Breast epithelium (tissue), 4 donors: ENCODE measurements around the gene ELMO1. TPM values are rescaled to one million over a fixed set of nuclear protein-coding genes. Genes with fewer than 3 reads are reported as not detected.

ENCODE experiments used
- DNase-seq, 2 donors: peaks; one replicate each; pipeline ENCODE4 v3.0.0-alpha.2; 2019; ENCODE audit warnings: low spot score in 2 of 2
- H3K27ac ChIP-seq, 2 donors: fragments of 200-600 bp; sonication (generic) in 1 of 2; one replicate each; pipeline ENCODE4 v1.5.1; 2016 to 2019; ENCODE audit warnings: mild to moderate bottlenecking in 1 of 2
- H3K27me3 ChIP-seq, 2 donors: fragments of 200-600 bp; sonication (generic) in 1 of 2; one replicate each; pipeline versions ENCODE4 v1.5.1 to v1.6.0; 2017 to 2019; ENCODE audit warnings: control low read depth in 1 of 2, mild to moderate bottlenecking in 1 of 2
- H3K36me3 ChIP-seq: fragments of 200-600 bp; one replicate; pipeline ENCODE4 v1.5.1; 2019
- H3K4me1 ChIP-seq, 2 donors: fragments of 200-600 bp; sonication (generic); one replicate each; pipeline ENCODE4 v1.5.1; 2016 to 2019; ENCODE audit warnings: control low read depth in 1 of 2
- H3K4me3 ChIP-seq, 3 donors: fragments of 200-600 bp; sonication (generic); 1 replicate in 2 of 3; 2 replicates in 1 of 3; pipeline ENCODE4 v1.5.1; 2016 to 2019; ENCODE audit warnings: mild to moderate bottlenecking in 3 of 3, moderate library complexity in 2 of 3
- H3K9me3 ChIP-seq, 2 donors: fragments of 200-600 bp; sonication (generic) in 1 of 2; one replicate each; pipeline ENCODE4 v1.5.1; 2016 to 2019; ENCODE audit warnings: control low read depth in 1 of 2
- POLR2A ChIP-seq: fragments of 450-650 bp; IDR thresholded peaks from one replicate; pipeline ENCODE4 v1.6.1; 2016; ENCODE audit warnings: antibody characterized with exemption, mild to moderate bottlenecking, moderate library complexity
- POLR2AphosphoS5 ChIP-seq, 3 donors: sonication (generic); formaldehyde crosslinking; IDR thresholded peaks; one replicate each; pipeline ENCODE4 v1.6.1; 2017; ENCODE audit warnings: antibody characterized with exemption in 3 of 3
- intact Hi-C: fragments of 100-400 bp; cut with DNase I; formaldehyde crosslinking; loops from one replicate; pipeline ENCODE4 v1.15.1; 2023; ENCODE audit warnings: low total_unique reads
- total RNA-seq, 3 donors: library from RNA; depleted of rRNA; stranded (reverse); fragments of >200 nt; gene quantifications; one replicate each; pipeline ENCODE4 v1.1.0, GENCODE V29; 2016
- TF ChIP-seq, protein P1 (sequence below), 3 donors: fragments of 450-650 bp; IDR thresholded peaks; one replicate each; pipeline ENCODE4 v1.5.1; 2016 to 2017; ENCODE audit warnings: antibody characterized with exemption in 3 of 3, mild to moderate bottlenecking in 3 of 3, moderate library complexity in 3 of 3

Gene ELMO1
- total RNA-seq, 3 donors from 2014 or later, result 49.5 to 110 (median 66.9) TPM

DNA sequence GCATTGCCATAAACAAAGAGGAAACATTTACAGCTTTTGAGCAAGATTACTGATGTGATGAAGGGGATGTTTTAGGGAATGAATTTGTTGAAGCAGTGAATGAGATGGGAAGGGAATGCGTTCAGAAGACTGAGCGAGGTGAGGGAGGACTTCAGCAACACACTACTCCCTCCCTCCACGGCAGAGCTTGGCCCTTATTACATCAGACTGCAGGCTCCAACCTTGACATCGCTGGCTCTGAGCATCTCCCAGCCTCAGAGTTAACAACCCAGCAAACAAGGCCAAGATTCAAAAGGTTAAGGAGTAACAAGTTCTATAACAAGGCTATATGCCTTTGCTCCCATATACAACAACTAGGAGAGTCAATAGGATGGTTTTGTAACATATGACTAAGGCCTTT lies 164.4 kb downstream of the ELMO1 start:
- Histone ChIP-seq H3K9me3 (no peaks in the 10 kb centered on the region), H3K27ac (no peak overlapping the region)
- intact Hi-C loops, result no loop called here

DNA sequence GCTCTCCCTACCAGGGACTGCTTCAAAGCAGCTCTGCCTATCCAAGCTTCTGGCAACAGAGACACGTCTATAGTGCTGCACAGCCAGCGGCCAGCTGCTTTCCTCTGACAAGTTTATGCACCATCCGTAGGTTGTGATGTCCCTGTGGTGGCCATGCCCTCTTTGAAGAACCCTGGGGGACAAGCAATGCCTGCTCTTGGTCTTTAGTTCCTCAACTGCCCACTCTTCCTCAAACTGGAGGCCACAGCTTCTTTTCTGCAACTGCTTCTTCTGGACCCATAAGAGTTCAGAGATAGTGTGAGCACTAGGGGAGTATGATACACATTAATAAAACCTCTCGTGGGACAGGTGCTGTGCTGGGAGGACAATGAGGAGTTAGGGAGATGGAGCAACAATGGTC lies 164.9 kb downstream of the ELMO1 start:
- no peak for DNase-seq

More for the DNA sequence above, 164.4 kb downstream of the ELMO1 start:
- Histone ChIP-seq H3K27me3 (no peaks in the 10 kb centered on the region), H3K4me3 (no peak overlapping the region), H3K36me3 (no peaks in the 10 kb centered on the region), H3K4me1 (no peaks in the 10 kb centered on the region)
- no peak for DNase-seq
- TF ChIP-seq POLR2A (no peak), POLR2AphosphoS5 (IDR thresholded peaks at IDR 0.05) (no peak)
- TF ChIP-seq, protein P1, sequence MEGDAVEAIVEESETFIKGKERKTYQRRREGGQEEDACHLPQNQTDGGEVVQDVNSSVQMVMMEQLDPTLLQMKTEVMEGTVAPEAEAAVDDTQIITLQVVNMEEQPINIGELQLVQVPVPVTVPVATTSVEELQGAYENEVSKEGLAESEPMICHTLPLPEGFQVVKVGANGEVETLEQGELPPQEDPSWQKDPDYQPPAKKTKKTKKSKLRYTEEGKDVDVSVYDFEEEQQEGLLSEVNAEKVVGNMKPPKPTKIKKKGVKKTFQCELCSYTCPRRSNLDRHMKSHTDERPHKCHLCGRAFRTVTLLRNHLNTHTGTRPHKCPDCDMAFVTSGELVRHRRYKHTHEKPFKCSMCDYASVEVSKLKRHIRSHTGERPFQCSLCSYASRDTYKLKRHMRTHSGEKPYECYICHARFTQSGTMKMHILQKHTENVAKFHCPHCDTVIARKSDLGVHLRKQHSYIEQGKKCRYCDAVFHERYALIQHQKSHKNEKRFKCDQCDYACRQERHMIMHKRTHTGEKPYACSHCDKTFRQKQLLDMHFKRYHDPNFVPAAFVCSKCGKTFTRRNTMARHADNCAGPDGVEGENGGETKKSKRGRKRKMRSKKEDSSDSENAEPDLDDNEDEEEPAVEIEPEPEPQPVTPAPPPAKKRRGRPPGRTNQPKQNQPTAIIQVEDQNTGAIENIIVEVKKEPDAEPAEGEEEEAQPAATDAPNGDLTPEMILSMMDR (IDR thresholded peaks at IDR 0.05), result no peak

DNA sequence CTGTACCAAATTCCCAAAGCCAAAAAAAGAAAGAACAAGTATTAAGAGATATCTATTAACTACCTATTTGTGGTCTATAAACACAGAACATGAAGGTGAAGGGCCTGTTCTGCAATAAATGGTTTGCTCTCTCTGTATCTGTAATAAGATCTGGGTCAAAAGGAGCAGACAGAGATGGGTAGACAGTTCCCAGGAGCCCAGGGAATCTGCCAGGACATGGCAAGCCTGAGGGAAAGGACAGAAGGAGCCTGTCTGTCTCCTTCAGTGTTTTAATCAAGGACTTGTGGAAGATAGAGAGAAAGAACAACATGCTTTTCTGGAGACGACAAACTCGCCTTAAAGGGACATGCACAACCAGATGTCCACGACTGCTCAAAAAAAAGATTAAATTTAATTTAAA lies 165.7 kb downstream of the ELMO1 start:
- intact Hi-C loops, result no loop called here
- H3K4me1 ChIP-seq, result no peaks in the 10 kb centered on the region
- DNase-seq, result no peak
- no peak overlapping the region for H3K27ac ChIP-seq
- no peaks in the 10 kb centered on the region for H3K36me3 ChIP-seq
- H3K4me3 ChIP-seq, result no peak overlapping the region
- TF ChIP-seq, protein P1 (IDR thresholded peaks at IDR 0.05), result no peak
- TF ChIP-seq POLR2AphosphoS5 (IDR thresholded peaks at IDR 0.05) (no peak), POLR2A (no peak)
- no peaks in the 10 kb centered on the region for H3K9me3 ChIP-seq
- no peaks in the 10 kb centered on the region for H3K27me3 ChIP-seq

More for the DNA sequence above, 164.9 kb downstream of the ELMO1 start:
- Histone ChIP-seq H3K27me3 (no peaks in the 10 kb centered on the region), H3K9me3 (no peaks in the 10 kb centered on the region), H3K4me3 (no peak overlapping the region), H3K27ac (no peak overlapping the region), H3K4me1 (no peaks in the 10 kb centered on the region), H3K36me3 (no peaks in the 10 kb centered on the region)
- intact Hi-C loops, result no loop called here
- TF ChIP-seq, protein P1 (IDR thresholded peaks at IDR 0.05), result no peak
- TF ChIP-seq POLR2A (no peak), POLR2AphosphoS5 (IDR thresholded peaks at IDR 0.05) (no peak)

DNA sequence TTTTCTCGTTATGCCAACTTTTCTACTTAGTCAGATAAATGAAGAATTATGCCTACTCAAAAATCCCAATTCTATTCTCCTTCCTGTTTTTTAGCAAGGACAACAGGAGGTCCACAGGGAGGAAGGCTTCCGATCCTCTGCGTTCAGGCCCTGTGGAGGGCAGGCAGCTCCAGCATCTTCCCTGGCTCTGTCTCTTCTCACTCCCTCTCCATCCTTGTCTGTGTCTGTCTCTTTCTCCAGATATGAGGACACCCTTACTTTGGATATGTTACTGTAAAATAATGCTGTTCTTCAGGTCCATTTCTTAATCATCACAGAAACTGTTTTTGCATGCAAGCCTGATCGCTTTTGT lies 166.6 kb downstream of the ELMO1 start:
- no peaks in the 10 kb centered on the region for H3K4me1 ChIP-seq
- intact Hi-C loops, result no loop called here
- no peaks in the 10 kb centered on the region for H3K27me3 ChIP-seq
- no peak overlapping the region for H3K4me3 ChIP-seq
- no peak for DNase-seq
- TF ChIP-seq POLR2A, result no peak
- TF ChIP-seq POLR2AphosphoS5 (IDR thresholded peaks at IDR 0.05), result no peak
- TF ChIP-seq, protein P1 (IDR thresholded peaks at IDR 0.05), result no peak
- H3K9me3 ChIP-seq, result no peaks in the 10 kb centered on the region
- H3K36me3 ChIP-seq, result no peaks in the 10 kb centered on the region
- H3K27ac ChIP-seq, result no peak overlapping the region

DNA sequence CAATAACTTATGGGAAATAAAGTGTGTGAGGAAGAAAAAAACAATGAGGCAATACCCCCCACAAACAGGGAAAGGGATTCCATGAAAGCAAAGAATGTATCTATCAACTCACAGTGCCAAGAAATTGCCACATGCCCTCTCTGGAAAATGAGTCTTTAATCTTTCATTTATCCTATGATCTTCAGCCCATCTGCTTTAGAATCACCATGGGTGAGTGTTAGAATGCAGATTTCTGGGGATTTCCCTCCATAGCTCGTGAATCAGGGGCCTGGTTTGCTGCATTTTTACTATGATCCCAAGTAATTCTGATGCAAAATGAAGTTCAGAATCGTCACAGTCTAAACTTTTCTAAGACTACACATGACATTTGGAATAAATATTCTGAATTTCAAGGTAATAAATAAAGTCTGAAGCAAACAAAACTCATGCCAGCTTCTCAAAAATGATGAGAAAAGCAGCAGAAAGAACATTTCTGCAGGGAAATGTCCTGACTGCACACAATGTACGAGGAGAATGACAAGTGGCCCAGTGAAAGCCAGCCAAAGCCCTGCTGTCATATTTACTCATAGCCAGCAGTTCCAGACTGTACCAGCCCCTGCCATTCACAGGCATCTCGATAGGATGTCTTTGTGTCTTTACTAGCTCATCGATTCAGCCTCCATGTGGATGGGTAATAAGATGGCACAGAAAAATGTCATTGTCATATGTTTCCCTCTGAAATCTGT lies 167.1 kb downstream of the ELMO1 start:
- no peaks in the 10 kb centered on the region for H3K9me3 ChIP-seq
- no peak for DNase-seq
- no peak overlapping the region for H3K27ac ChIP-seq
- intact Hi-C loops, result no loop called here
- TF ChIP-seq POLR2A (no peak), POLR2AphosphoS5 (IDR thresholded peaks at IDR 0.05) (no peak)
- TF ChIP-seq, protein P1 (IDR thresholded peaks at IDR 0.05), result no peak
- H3K36me3 ChIP-seq, result no peaks in the 10 kb centered on the region
- no peaks in the 10 kb centered on the region for H3K4me1 ChIP-seq
- no peaks in the 10 kb centered on the region for H3K27me3 ChIP-seq
- H3K4me3 ChIP-seq, result no peak overlapping the region
